Endodermal cell (in vitro differentiated cells): ENCODE data around the gene MYLIP. TPM values are rescaled to one million over a fixed set of nuclear protein-coding genes. Genes with fewer than 3 reads are reported as not detected.

Source experiments
- DNase-seq: peaks from one replicate; pipeline ENCODE4 v3.0.0-alpha.2; 2017
- H3K27ac ChIP-seq: 2 replicates; pipeline ENCODE4 v1.5.1; 2013; ENCODE audit warnings: mild to moderate bottlenecking, low read depth, low read length, moderate library complexity
- H3K27me3 ChIP-seq: 2 replicates; pipeline ENCODE4 v1.6.1; 2013; ENCODE audit warnings: mild to moderate bottlenecking, low read length, moderate library complexity; ENCODE audit not compliant: insufficient read depth, control insufficient read depth, poor library complexity, severe bottlenecking
- H3K36me3 ChIP-seq: 2 replicates; pipeline ENCODE4 v1.7.0; 2013; ENCODE audit warnings: mild to moderate bottlenecking, low read length, moderate library complexity; ENCODE audit not compliant: control insufficient read depth, insufficient read depth
- H3K4me1 ChIP-seq: one replicate; pipeline ENCODE4 v1.7.0; 2013; ENCODE audit warnings: low read length; ENCODE audit not compliant: control insufficient read depth, insufficient read depth
- H3K4me3 ChIP-seq: 2 replicates; pipeline ENCODE4 v1.5.1; 2013; ENCODE audit warnings: mild to moderate bottlenecking, low read length, moderate library complexity
- H3K9ac ChIP-seq: 2 replicates; pipeline ENCODE4 v1.6.1; 2013; ENCODE audit warnings: mild to moderate bottlenecking, low read length, moderate library complexity; ENCODE audit not compliant: poor library complexity, severe bottlenecking; ENCODE audit errors: extremely low read depth
- H3K9me3 ChIP-seq: 2 replicates; pipeline ENCODE4 v1.6.1; 2013; ENCODE audit warnings: mild to moderate bottlenecking, low read length, moderate library complexity; ENCODE audit not compliant: control insufficient read depth
- H3K27ac Mint-ChIP-seq: 2 replicates; pipeline ENCODE4 v1.8.0; 2020; ENCODE audit warnings: mixed read lengths
- H3K27me3 Mint-ChIP-seq: 2 replicates; pipeline ENCODE4 v1.8.0; 2021; ENCODE audit warnings: mild to moderate bottlenecking, mixed read lengths; ENCODE audit not compliant: insufficient read depth
- H3K36me3 Mint-ChIP-seq: 2 replicates; pipeline ENCODE4 v1.8.0; 2020; ENCODE audit warnings: low read depth, mixed read lengths
- H3K4me1 Mint-ChIP-seq: 2 replicates; pipeline ENCODE4 v1.8.0; 2020; ENCODE audit warnings: mixed read lengths
- H3K4me3 Mint-ChIP-seq: 2 replicates; pipeline ENCODE4 v1.8.0; 2020; ENCODE audit warnings: mild to moderate bottlenecking, moderate library complexity, mixed read lengths
- H3K9me3 Mint-ChIP-seq: 2 replicates; pipeline ENCODE4 v1.8.0; 2020; ENCODE audit warnings: mild to moderate bottlenecking, mixed read lengths
- WGBS, 2 experiments: methylation state at CpG; one replicate each; pipeline versions ENCODE4 v1.1.5 to v1.1.7; 2013; ENCODE audit warnings: missing lambda C conversion rate in 2 of 2, mixed read lengths in 1 of 2; ENCODE audit not compliant: insufficient coverage in 1 of 2, insufficient read length in 1 of 2; 5-methylcytosine and 5-hydroxymethylcytosine counted together
- total RNA-seq, 2 donors: library from RNA; stranded (reverse); fragmentation: NEBNext Ultra II Directional in 1 of 2; extraction: Animal tissue kit (Norgen Biotek cat#: 25700) in 1 of 2; gene quantifications; 2 replicates in 1 of 2; 3 replicates in 1 of 2; pipeline ENCODE4 v1.2.1, GENCODE V29; 2021
- TF ChIP-seq, protein P1 (sequence below): fragments of 200-600 bp; sonication (generic); conservative IDR thresholded peaks from 2 replicates; pipeline ENCODE4 v1.5.0; 2021; ENCODE audit warnings: antibody characterized with exemption, mild to moderate bottlenecking

Gene MYLIP
- total RNA-seq, 2 donors from 2014 or later: 25.8 to 30.2 TPM

DNA sequence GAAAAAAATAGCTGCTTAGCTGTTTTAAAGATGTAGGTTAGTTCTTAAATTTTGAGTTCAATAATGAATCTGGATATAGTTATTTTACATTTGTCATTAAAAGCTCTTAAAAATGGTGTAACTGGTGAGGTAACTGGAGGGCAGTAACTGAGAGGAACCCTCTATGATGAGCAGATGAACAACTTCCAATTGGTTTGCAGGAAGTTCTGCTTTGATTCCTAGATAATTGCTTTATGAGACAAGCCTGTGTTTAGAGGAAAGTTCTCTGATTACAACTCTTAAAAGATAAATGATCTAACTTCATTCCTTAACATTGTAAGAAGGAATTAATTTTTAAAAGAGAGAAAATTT lies 8.5 kb downstream of the MYLIP start:
- no peak overlapping the region for H3K27ac Mint-ChIP-seq
- no peaks in the 10 kb centered on the region for H3K27me3 ChIP-seq
- peaks cover 37% of the 10 kb centered on the region for H3K36me3 Mint-ChIP-seq
- H3K9me3 Mint-ChIP-seq: peaks cover 3% of the 10 kb centered on the region
- peaks cover 12% of the 10 kb centered on the region for H3K4me1 ChIP-seq
- H3K9ac ChIP-seq: no peak overlapping the region
- H3K4me1 Mint-ChIP-seq: peaks cover 41% of the 10 kb centered on the region
- no peaks in the 10 kb centered on the region for H3K9me3 ChIP-seq
- H3K36me3 ChIP-seq: peaks cover 21% of the 10 kb centered on the region
- no peak overlapping the region for H3K4me3 ChIP-seq
- no peaks in the 10 kb centered on the region for H3K27me3 Mint-ChIP-seq
- no peak for DNase-seq
- TF ChIP-seq, protein P1, sequence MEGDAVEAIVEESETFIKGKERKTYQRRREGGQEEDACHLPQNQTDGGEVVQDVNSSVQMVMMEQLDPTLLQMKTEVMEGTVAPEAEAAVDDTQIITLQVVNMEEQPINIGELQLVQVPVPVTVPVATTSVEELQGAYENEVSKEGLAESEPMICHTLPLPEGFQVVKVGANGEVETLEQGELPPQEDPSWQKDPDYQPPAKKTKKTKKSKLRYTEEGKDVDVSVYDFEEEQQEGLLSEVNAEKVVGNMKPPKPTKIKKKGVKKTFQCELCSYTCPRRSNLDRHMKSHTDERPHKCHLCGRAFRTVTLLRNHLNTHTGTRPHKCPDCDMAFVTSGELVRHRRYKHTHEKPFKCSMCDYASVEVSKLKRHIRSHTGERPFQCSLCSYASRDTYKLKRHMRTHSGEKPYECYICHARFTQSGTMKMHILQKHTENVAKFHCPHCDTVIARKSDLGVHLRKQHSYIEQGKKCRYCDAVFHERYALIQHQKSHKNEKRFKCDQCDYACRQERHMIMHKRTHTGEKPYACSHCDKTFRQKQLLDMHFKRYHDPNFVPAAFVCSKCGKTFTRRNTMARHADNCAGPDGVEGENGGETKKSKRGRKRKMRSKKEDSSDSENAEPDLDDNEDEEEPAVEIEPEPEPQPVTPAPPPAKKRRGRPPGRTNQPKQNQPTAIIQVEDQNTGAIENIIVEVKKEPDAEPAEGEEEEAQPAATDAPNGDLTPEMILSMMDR: no peak
- H3K4me3 Mint-ChIP-seq: no peak overlapping the region
- H3K27ac ChIP-seq: no peak overlapping the region

DNA sequence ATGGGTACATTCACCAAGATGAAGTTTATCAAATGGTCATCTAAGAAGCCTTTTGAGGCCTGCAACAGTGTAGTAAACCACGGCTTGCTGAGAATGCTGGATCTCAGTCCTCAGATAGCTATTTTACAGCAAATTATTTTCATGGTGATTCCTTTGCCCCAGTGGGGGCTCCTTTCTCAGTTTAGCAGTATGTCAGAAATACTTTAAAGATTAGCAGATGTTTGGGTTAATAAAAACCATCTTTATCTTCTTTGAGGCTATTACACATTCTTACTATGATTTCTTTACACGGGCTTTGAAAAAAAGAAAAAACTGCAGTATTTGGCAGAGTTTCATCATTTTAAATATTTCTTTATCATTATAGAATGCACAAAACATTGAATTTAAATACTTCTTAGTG lies 10.7 kb downstream of the MYLIP start:
- peaks cover 51% of the 10 kb centered on the region for H3K36me3 Mint-ChIP-seq
- TF ChIP-seq, protein P1: no peak
- WGBS, 2 experiments: 90 to 100% methylated on average over 1 to 2 of the region's 2 CpGs
- H3K4me3 Mint-ChIP-seq: no peak overlapping the region
- no peak overlapping the region for H3K4me3 ChIP-seq
- peaks cover 27% of the 10 kb centered on the region for H3K4me1 Mint-ChIP-seq
- no peak overlapping the region for H3K27ac ChIP-seq
- H3K9me3 ChIP-seq: no peaks in the 10 kb centered on the region
- DNase-seq: no peak
- H3K9me3 Mint-ChIP-seq: peaks cover 3% of the 10 kb centered on the region
- peaks cover 30% of the 10 kb centered on the region for H3K36me3 ChIP-seq
- no peaks in the 10 kb centered on the region for H3K27me3 Mint-ChIP-seq
- peaks cover 2% of the 10 kb centered on the region for H3K4me1 ChIP-seq
- no peak overlapping the region for H3K9ac ChIP-seq
- no peaks in the 10 kb centered on the region for H3K27me3 ChIP-seq
- no peak overlapping the region for H3K27ac Mint-ChIP-seq

DNA sequence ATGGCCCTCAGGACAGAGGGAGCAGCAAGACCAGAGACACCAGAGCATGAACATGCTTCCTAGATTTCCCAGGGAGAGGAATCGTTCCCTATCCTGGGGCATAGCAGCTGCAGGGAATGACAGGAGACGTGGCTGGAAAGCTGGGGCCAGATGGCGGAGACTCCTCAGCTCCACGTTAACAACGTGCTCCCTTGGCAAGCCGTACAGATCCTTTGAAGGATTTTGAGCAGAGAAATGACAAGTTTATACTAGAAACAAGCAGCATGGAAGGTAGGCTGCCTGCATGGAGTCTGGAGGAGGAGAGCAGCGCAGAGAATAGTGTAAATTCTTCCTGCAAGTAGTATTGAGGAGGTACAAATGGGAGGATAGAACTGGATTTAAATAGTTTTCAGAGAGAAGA lies 11.7 kb downstream of the MYLIP start:
- Mint-ChIP-seq H3K4me3 (no peak overlapping the region), H3K27ac (no peak overlapping the region)

More for the DNA sequence above, 11.7 kb downstream of the MYLIP start:
- H3K27me3 ChIP-seq: no peaks in the 10 kb centered on the region
- 93 to 96% methylated on average over 7 of the region's 7 CpGs for WGBS, 2 experiments
- peaks cover 36% of the 10 kb centered on the region for H3K36me3 ChIP-seq
- DNase-seq: no peak
- no peak overlapping the region for H3K4me3 ChIP-seq
- no peak overlapping the region for H3K9ac ChIP-seq
- TF ChIP-seq, protein P1: no peak
- Mint-ChIP-seq H3K9me3 (peaks cover 3% of the 10 kb centered on the region), H3K4me1 (peaks cover 20% of the 10 kb centered on the region), H3K27me3 (no peaks in the 10 kb centered on the region), H3K36me3 (peaks cover 62% of the 10 kb centered on the region)
- no peaks in the 10 kb centered on the region for H3K4me1 ChIP-seq
- no peak overlapping the region for H3K27ac ChIP-seq
- no peaks in the 10 kb centered on the region for H3K9me3 ChIP-seq
